Stimulated activated memory B cell treated with anti-CD40 and anti-IgM and Interleukin-4, amounts not matched to agents 10 μg/mL and 1 μg/mL and 100 μg/mL, for 72 hours (primary cell): ENCODE results near the gene DUSP1.

Experiments used
- ATAC-seq: fragments of 150-1000 bp; cut with Tn5 transposase; 2 replicates; pipeline ENCODE4 v1.10.0; 2021
- H3K27ac Mint-ChIP-seq: one replicate; pipeline ENCODE4 v1.8.0; 2022; ENCODE audit warnings: mild to moderate bottlenecking, mixed read lengths
- H3K27me3 Mint-ChIP-seq: one replicate; pipeline ENCODE4 v1.8.0; 2022; ENCODE audit warnings: mixed read lengths
- H3K36me3 Mint-ChIP-seq: one replicate; pipeline ENCODE4 v1.8.0; 2022; ENCODE audit warnings: mixed read lengths
- H3K4me1 Mint-ChIP-seq: one replicate; pipeline ENCODE4 v1.8.0; 2022; ENCODE audit warnings: mixed read lengths
- H3K4me3 Mint-ChIP-seq: one replicate; pipeline ENCODE4 v1.8.0; 2022; ENCODE audit warnings: mild to moderate bottlenecking, moderate library complexity, mixed read lengths
- H3K9me3 Mint-ChIP-seq: one replicate; pipeline ENCODE4 v1.8.0; 2022; ENCODE audit warnings: mixed read lengths

Gene DUSP1

GRCh38 chr5:172749076-172749475, 21.9 kb downstream of the DUSP1 start:
- peaks cover 9% of the 10 kb centered on the region for H3K27me3 Mint-ChIP-seq

GRCh38 chr5:172748341-172748843, 22.6 kb downstream of the DUSP1 start:
- Mint-ChIP-seq H3K36me3 (no peaks in the 10 kb centered on the region), H3K27ac (no peak overlapping the region), H3K9me3 (no peaks in the 10 kb centered on the region), H3K4me1 (peaks cover 25% of the 10 kb centered on the region), H3K4me3 (no peak overlapping the region), H3K27me3 (peaks cover 9% of the 10 kb centered on the region)
- no peak for ATAC-seq

More at GRCh38 chr5:172749076-172749475, 21.9 kb downstream of the DUSP1 start:
- no peak for ATAC-seq
- Mint-ChIP-seq H3K4me1 (peaks cover 24% of the 10 kb centered on the region), H3K9me3 (no peaks in the 10 kb centered on the region), H3K4me3 (no peak overlapping the region), H3K27ac (no peak overlapping the region), H3K36me3 (no peaks in the 10 kb centered on the region)

- Mint-ChIP-seq H3K36me3 (no peaks in the 10 kb centered on the region), H3K4me3 (no peak overlapping the region), H3K9me3 (no peaks in the 10 kb centered on the region), H3K27ac (no peak overlapping the region), H3K4me1 (peaks cover 29% of the 10 kb centered on the region), H3K27me3 (peaks cover 9% of the 10 kb centered on the region)
- no peak for ATAC-seq
Observed at GRCh38 chr5:172747471-172747870, 23.5 kb downstream of the DUSP1 start.

GRCh38 chr5:172746725-172747124, 24.3 kb downstream of the DUSP1 start:
- no peaks in the 10 kb centered on the region for H3K36me3 Mint-ChIP-seq
- peaks cover 34% of the 10 kb centered on the region for H3K4me1 Mint-ChIP-seq
- H3K27ac Mint-ChIP-seq: no peak overlapping the region
- ATAC-seq: no peak
- no peak overlapping the region for H3K4me3 Mint-ChIP-seq
- peaks cover 9% of the 10 kb centered on the region for H3K27me3 Mint-ChIP-seq
- H3K9me3 Mint-ChIP-seq: no peaks in the 10 kb centered on the region

- H3K27me3 Mint-ChIP-seq: peaks cover 9% of the 10 kb centered on the region
- H3K27ac Mint-ChIP-seq: no peak overlapping the region
Observed at GRCh38 chr5:172745838-172746237, 25.2 kb downstream of the DUSP1 start.

GRCh38 chr5:172745406-172745805, 25.6 kb downstream of the DUSP1 start:
- peaks cover 2% of the 10 kb centered on the region for H3K9me3 Mint-ChIP-seq
- no peak for ATAC-seq
- H3K36me3 Mint-ChIP-seq: no peaks in the 10 kb centered on the region
- H3K27me3 Mint-ChIP-seq: peaks cover 7% of the 10 kb centered on the region
- H3K27ac Mint-ChIP-seq: no peak overlapping the region
- no peak overlapping the region for H3K4me3 Mint-ChIP-seq
- H3K4me1 Mint-ChIP-seq: peaks cover 32% of the 10 kb centered on the region

More at GRCh38 chr5:172745838-172746237, 25.2 kb downstream of the DUSP1 start:
- Mint-ChIP-seq H3K4me1 (peaks cover 35% of the 10 kb centered on the region), H3K36me3 (no peaks in the 10 kb centered on the region), H3K9me3 (peaks cover 2% of the 10 kb centered on the region), H3K4me3 (no peak overlapping the region)
- ATAC-seq: no peak

GRCh38 chr5:172744123-172745104, 26.6 kb downstream of the DUSP1 start:
- Mint-ChIP-seq H3K27me3 (no peaks in the 10 kb centered on the region), H3K36me3 (no peaks in the 10 kb centered on the region), H3K4me1 (peaks cover 27% of the 10 kb centered on the region), H3K4me3 (no peak overlapping the region), H3K9me3 (peaks cover 5% of the 10 kb centered on the region), H3K27ac (no peak overlapping the region)
- ATAC-seq: no peak

GRCh38 chr5:172743112-172743959, 27.7 kb downstream of the DUSP1 start:
- no peak overlapping the region for H3K27ac Mint-ChIP-seq

GRCh38 chr5:172741206-172741582, 29.8 kb downstream of the DUSP1 start:
- Mint-ChIP-seq H3K27me3 (no peaks in the 10 kb centered on the region), H3K36me3 (no peaks in the 10 kb centered on the region), H3K4me1 (peaks cover 27% of the 10 kb centered on the region), H3K9me3 (peaks cover 5% of the 10 kb centered on the region), H3K4me3 (no peak overlapping the region), H3K27ac (peak overlapping the region; percentile 43)
- ATAC-seq: no peak

More at GRCh38 chr5:172743112-172743959, 27.7 kb downstream of the DUSP1 start:
- Mint-ChIP-seq H3K9me3 (peaks cover 5% of the 10 kb centered on the region), H3K36me3 (no peaks in the 10 kb centered on the region), H3K4me3 (no peak overlapping the region), H3K27me3 (no peaks in the 10 kb centered on the region), H3K4me1 (peaks cover 27% of the 10 kb centered on the region)
- ATAC-seq: no peak

GRCh38 chr5:172740428-172741205, 30.4 kb downstream of the DUSP1 start:
- H3K27me3 Mint-ChIP-seq: no peaks in the 10 kb centered on the region
- peaks cover 27% of the 10 kb centered on the region for H3K4me1 Mint-ChIP-seq
- no peak overlapping the region for H3K4me3 Mint-ChIP-seq
- H3K9me3 Mint-ChIP-seq: peaks cover 5% of the 10 kb centered on the region
- no peaks in the 10 kb centered on the region for H3K36me3 Mint-ChIP-seq
- no peak for ATAC-seq
- peak overlapping the region; percentile 43 for H3K27ac Mint-ChIP-seq

GRCh38 chr5:172739375-172739774, 31.6 kb downstream of the DUSP1 start:
- Mint-ChIP-seq H3K4me3 (no peak overlapping the region), H3K4me1 (peaks cover 20% of the 10 kb centered on the region), H3K36me3 (no peaks in the 10 kb centered on the region), H3K27ac (no peak overlapping the region), H3K27me3 (no peaks in the 10 kb centered on the region), H3K9me3 (peaks cover 5% of the 10 kb centered on the region)
- no peak for ATAC-seq

- Mint-ChIP-seq H3K9me3 (peaks cover 5% of the 10 kb centered on the region), H3K4me3 (no peak overlapping the region), H3K27me3 (no peaks in the 10 kb centered on the region), H3K4me1 (peaks cover 18% of the 10 kb centered on the region), H3K27ac (peak overlapping the region; percentile 1), H3K36me3 (no peaks in the 10 kb centered on the region)
- no peak for ATAC-seq
Observed at GRCh38 chr5:172736508-172737135, 34.4 kb downstream of the DUSP1 start.

- Mint-ChIP-seq H3K36me3 (no peaks in the 10 kb centered on the region), H3K27ac (no peak overlapping the region), H3K4me1 (peaks cover 14% of the 10 kb centered on the region), H3K4me3 (no peak overlapping the region), H3K27me3 (no peaks in the 10 kb centered on the region), H3K9me3 (peaks cover 2% of the 10 kb centered on the region)
- ATAC-seq: no peak
Observed at GRCh38 chr5:172735141-172735831, 35.7 kb downstream of the DUSP1 start.

- no peak for ATAC-seq
- H3K27me3 Mint-ChIP-seq: no peaks in the 10 kb centered on the region
- no peak overlapping the region for H3K4me3 Mint-ChIP-seq
- peaks cover 14% of the 10 kb centered on the region for H3K4me1 Mint-ChIP-seq
- no peaks in the 10 kb centered on the region for H3K36me3 Mint-ChIP-seq
- no peak overlapping the region for H3K27ac Mint-ChIP-seq
- H3K9me3 Mint-ChIP-seq: no peaks in the 10 kb centered on the region
Observed at GRCh38 chr5:172733974-172734346, 37.0 kb downstream of the DUSP1 start.
